ENCODE results near the gene ADCY6. TPM values are rescaled to one million over a fixed set of nuclear protein-coding genes. Genes with fewer than 3 reads are reported as not detected.

The ADCY6 gene
- total RNA-seq, 2 experiments from 2014 or later: 0.05 TPM; not detected in 1

DNA sequence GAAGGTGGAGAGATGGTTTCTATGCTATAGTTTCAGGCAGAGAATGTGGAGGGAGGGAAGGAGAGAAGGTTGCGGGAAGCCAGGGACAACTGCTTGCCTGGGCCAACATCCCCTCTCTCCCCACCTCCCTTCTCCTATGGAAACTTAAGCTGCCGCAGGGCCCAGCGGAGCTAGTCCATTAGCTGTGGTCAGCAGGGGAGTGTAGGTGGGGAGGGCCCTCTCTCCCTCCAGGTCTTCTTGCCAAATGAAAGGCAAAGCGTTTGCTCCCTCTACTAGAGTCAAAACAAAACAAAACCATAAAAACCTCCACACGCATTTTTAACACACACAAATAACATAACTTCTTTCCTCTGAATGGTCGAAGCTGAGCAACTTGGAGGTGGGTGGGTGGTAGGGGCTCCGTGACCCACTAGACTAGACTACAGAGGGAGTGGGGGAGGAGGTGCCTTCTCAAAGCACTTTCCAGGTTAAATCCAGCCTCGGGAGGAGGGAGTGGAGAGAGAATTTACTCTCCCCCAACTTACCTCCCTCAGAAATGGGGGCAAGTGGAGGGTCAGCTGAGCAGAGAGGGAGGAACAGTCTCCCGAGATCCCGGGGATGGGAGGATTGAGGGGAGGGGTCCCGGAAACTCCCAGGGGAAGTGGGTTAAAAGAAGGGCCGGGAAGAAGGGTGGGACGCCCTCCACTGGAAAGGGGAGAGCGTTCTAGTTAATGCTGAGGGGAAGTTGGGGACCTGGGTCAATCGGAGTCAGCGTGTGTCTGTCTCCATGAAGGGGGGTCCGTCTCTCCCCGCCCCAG is 24.8 kb upstream of the ADCY6 start:
- CTCF ChIA-PET: interaction anchor here (0.7 to 4.6 kb wide), 10 partner anchors 9 to 144 kb away, joined by 3 to 44 read pairs (median 6); partner anchors contain the start of genes ARF3 and DDX23
- DNase-seq: no peak
- Mint-ChIP-seq H3K9me3 (no peaks in the 10 kb centered on the region), H3K27me3 (peaks cover 17% of the 10 kb centered on the region), H3K4me1 (peaks cover 35% of the 10 kb centered on the region), H3K27ac (peak overlapping the region; percentile 47), H3K4me3 (peak overlapping the region; percentile 98), H3K36me3 (ENCODE audit: low read depth) (no peaks in the 10 kb centered on the region)
- POLR2A ChIA-PET: interaction anchor here (0.6 to 4.2 kb wide), 3 partner anchors 12 to 132 kb away, joined by 3 to 24 read pairs (median 15); partner anchors contain the start of gene KANSL2

- Mint-ChIP-seq H3K9me3 (no peaks in the 10 kb centered on the region), H3K4me1 (peaks cover 27% of the 10 kb centered on the region), H3K27ac (no peak overlapping the region), H3K36me3 (ENCODE audit: low read depth) (no peaks in the 10 kb centered on the region), H3K4me3 (no peak overlapping the region), H3K27me3 (peaks cover 13% of the 10 kb centered on the region)
- no peak for DNase-seq
- POLR2A ChIA-PET: interaction anchor here (0.6 to 1.0 kb wide), 2 partner anchors 37 to 170 kb away, joined by 3 read pairs; no protein-coding TSS in a partner anchor
- CTCF ChIA-PET: interaction anchor here (1.2 to 4.6 kb wide), 3 partner anchors 11 to 59 kb away, joined by 3 to 32 read pairs (median 8); no protein-coding TSS in a partner anchor
These were observed 23.5 kb upstream of the ADCY6 start for GRCh38 chr12:48812389-48812788.

DNA sequence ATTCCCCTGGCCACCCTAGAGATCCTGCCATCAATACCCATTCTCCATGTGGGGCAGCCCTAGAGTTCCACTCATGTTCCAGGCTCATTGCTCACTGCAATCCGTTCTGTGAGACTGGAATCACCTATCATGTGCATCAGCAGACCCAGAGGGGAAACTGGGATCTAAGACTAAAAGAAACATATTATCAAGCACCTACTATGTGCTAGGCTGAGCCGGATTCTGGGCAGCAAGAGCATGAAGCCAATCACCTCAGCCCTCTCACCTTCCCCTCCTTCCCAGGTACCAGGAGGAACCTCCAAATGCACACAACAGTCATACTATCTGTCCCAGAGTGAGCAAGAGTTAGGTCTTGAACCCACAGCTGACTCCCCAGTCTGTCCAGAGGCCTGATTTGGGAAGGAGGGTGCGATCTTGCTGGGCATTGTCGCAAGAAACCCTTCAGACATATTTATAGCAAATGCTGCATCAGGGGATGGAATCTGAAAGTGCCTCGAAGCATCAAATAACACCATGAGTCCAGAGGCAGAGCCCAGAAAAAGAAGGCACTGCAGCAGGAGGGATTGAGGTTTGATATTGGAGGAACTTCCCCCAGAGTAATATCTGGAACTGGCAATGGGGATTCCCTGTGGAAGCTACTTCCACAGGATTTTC is 22.7 kb upstream of the ADCY6 start:
- Mint-ChIP-seq H3K27ac (no peak overlapping the region), H3K4me1 (peaks cover 19% of the 10 kb centered on the region), H3K4me3 (no peak overlapping the region), H3K36me3 (ENCODE audit: low read depth) (no peaks in the 10 kb centered on the region), H3K9me3 (no peaks in the 10 kb centered on the region), H3K27me3 (peaks cover 4% of the 10 kb centered on the region)
- ChIA-PET CTCF (interaction anchor here (0.9 to 4.6 kb wide), 3 partner anchors 16 to 269 kb away, joined by 5 to 32 read pairs (median 8); no protein-coding TSS in a partner anchor), POLR2A (no interaction called here)
- DNase-seq: no peak

- no peaks in the 10 kb centered on the region for H3K9me3 Mint-ChIP-seq
- H3K36me3 Mint-ChIP-seq (ENCODE audit: low read depth): no peaks in the 10 kb centered on the region
- H3K27ac Mint-ChIP-seq: no peak overlapping the region
- ChIA-PET CTCF (interaction anchor here (0.9 to 2.6 kb wide), 2 partner anchors 57 to 268 kb away, joined by 5 to 8 read pairs; no protein-coding TSS in a partner anchor), POLR2A (no interaction called here)
- no peak for DNase-seq
- peaks cover 14% of the 10 kb centered on the region for H3K4me1 Mint-ChIP-seq
- no peaks in the 10 kb centered on the region for H3K27me3 Mint-ChIP-seq
- H3K4me3 Mint-ChIP-seq: no peak overlapping the region
These were observed 22.1 kb upstream of the ADCY6 start for GRCh38 chr12:48810903-48811431.

DNA sequence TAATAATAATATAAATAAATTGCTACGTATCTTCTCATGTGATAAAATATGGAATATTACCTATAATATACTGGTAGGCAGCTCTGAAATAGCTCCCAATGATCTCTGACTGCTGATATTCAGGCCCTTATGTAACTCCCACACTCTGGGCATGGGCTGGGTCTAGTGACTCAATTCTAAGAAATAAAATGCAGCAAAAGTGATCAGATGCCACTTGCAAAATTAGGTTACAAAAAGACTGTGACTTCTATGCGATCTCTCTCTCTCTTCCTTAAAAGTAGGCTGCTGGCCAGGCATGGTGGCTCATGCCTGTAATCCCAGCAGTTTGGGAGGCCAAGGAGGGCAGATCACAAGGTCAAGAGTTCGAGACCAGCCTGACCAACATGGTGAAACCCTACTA is 19.1 kb upstream of the ADCY6 start:
- Mint-ChIP-seq H3K27ac (no peak overlapping the region), H3K27me3 (peaks cover 3% of the 10 kb centered on the region), H3K4me3 (no peak overlapping the region), H3K36me3 (ENCODE audit: low read depth) (no peaks in the 10 kb centered on the region), H3K4me1 (peaks cover 9% of the 10 kb centered on the region), H3K9me3 (no peaks in the 10 kb centered on the region)
- CTCF ChIA-PET: no interaction called here
- DNase-seq: no peak
- POLR2A ChIA-PET: no interaction called here

GRCh38 chr12:48803675-48804074 is 14.8 kb upstream of the ADCY6 start:
- Mint-ChIP-seq H3K27ac (no peak overlapping the region), H3K4me3 (no peak overlapping the region), H3K9me3 (no peaks in the 10 kb centered on the region), H3K4me1 (peaks cover 6% of the 10 kb centered on the region), H3K27me3 (peaks cover 3% of the 10 kb centered on the region), H3K36me3 (ENCODE audit: low read depth) (no peaks in the 10 kb centered on the region)
- DNase-seq: no peak
- ChIA-PET CTCF (interaction anchor here (1.0 to 2.6 kb wide), 2 partner anchors 11 kb away, joined by 3 to 12 read pairs; no protein-coding TSS in a partner anchor), POLR2A (no interaction called here)

DNA sequence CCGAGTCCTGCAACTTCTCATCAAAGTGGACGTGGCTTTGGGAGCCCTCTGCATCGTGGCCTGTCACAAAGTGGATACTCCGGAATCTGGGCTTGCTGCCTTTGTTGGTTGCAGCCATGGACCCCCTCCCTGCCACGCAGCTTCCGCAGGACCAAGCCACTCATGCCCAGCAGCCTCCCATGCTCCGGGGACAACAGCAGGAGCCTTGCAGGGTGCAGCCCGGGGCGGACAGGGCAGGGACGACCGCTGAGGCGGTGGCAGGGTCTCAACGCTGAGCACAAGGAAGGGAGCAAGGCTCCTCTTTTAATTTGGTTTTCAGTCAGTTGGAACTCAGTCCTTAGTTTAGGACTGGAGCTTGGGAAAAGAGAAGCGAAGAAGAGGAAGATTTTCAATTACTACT is 12.1 kb upstream of the ADCY6 start:
- no peak overlapping the region for H3K27ac Mint-ChIP-seq
- H3K4me3 Mint-ChIP-seq: no peak overlapping the region
- ChIA-PET CTCF (interaction anchor here (0.7 kb wide), 1 partner anchor 53 kb away, joined by 3 read pairs; no protein-coding TSS in a partner anchor), POLR2A (no interaction called here)
- H3K9me3 Mint-ChIP-seq: no peaks in the 10 kb centered on the region
- peaks cover 15% of the 10 kb centered on the region for H3K4me1 Mint-ChIP-seq
- H3K27me3 Mint-ChIP-seq: peaks cover 3% of the 10 kb centered on the region
- no peaks in the 10 kb centered on the region for H3K36me3 Mint-ChIP-seq (ENCODE audit: low read depth)
- no peak for DNase-seq

- H3K27ac Mint-ChIP-seq: no peak overlapping the region
- DNase-seq: no peak
- H3K9me3 Mint-ChIP-seq: no peaks in the 10 kb centered on the region
- H3K27me3 Mint-ChIP-seq: peaks cover 3% of the 10 kb centered on the region
- ChIA-PET POLR2A (no interaction called here), CTCF (no interaction called here)
- peaks cover 16% of the 10 kb centered on the region for H3K4me1 Mint-ChIP-seq
- H3K4me3 Mint-ChIP-seq: no peak overlapping the region
- no peaks in the 10 kb centered on the region for H3K36me3 Mint-ChIP-seq (ENCODE audit: low read depth)
These were observed 11.6 kb upstream of the ADCY6 start for GRCh38 chr12:48800457-48800856.

DNA sequence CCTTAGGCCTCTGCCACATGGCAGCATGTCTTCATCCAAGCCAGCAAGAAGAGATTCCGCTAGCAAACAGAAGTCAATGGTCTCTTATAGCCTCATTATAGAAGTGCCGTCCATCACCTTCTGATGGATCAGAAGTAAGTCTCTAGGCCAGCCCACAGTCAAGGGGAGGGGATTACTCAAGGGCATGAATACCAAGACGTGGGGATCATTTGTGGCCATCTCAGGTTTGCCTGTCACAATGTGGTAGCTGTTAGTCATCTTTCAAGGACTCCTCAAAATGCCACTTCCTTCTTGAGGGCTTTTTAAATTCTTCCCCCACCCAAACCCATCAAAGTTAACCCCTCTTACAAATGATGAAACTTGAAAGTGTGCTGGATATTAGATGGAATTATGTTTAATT is 8.1 kb upstream of the ADCY6 start:
- H3K4me3 Mint-ChIP-seq: no peak overlapping the region
- no peaks in the 10 kb centered on the region for H3K36me3 Mint-ChIP-seq (ENCODE audit: low read depth)
- H3K27me3 Mint-ChIP-seq: peaks cover 7% of the 10 kb centered on the region
- H3K4me1 Mint-ChIP-seq: peaks cover 9% of the 10 kb centered on the region
- H3K9me3 Mint-ChIP-seq: no peaks in the 10 kb centered on the region
- no peak overlapping the region for H3K27ac Mint-ChIP-seq
- POLR2A ChIA-PET: no interaction called here
- DNase-seq: peak; percentile 52
- CTCF ChIA-PET: interaction anchor here (1.0 to 7.8 kb wide), 8 partner anchors 17 to 106 kb away, joined by 3 to 171 read pairs (median 4); no protein-coding TSS in a partner anchor

DNA sequence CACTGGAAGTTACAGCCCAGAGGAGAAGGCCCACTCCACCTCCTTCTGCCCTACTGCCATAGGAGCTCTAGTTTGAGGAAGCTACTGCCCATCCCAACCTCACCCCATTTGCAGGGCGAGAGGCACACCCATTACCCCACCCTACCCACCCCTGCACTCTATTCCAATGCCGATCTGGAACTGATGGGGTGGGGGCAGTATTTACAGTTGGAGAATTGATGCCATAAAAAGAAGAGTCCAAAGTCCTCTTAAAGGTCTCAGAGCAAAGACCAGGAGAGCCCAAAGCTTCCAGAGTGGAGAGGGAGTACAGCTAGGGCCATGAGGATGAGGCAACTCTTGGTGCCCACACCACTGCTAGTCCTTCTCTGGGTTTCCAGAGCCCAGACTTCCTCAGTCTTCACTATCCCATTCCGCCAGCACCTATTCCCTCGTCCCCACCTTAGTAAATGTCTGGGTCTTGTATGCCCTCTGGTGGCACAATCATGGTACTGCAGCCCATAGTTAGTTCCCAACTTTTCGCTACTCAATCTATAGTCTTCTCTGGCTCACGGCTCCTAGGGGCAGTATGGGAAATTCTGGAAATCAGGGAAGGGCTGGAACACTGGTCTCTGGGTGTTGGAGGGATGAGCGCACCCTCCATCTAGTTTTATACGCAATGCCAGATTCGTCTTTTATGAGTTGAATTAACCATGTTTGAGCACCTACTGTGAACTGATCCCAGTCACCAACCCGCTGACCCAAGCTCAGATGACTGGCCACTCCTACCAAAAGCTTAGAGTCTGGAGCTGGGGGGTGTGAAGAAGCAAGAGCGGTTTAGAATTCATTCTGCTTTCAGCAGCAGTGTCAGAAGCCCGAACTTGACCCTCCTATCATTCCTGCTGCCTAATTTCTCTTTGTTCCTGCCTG is 6.9 kb upstream of the ADCY6 start:
- H3K27ac Mint-ChIP-seq: no peak overlapping the region
- peak; percentile 65 for DNase-seq
- ChIA-PET POLR2A (interaction anchor here (1.0 to 2.9 kb wide), 2 partner anchors 23 to 43 kb away, joined by 3 to 9 read pairs; no protein-coding TSS in a partner anchor), CTCF (interaction anchor here (1.0 to 7.8 kb wide), 21 partner anchors 11 to 253 kb away, joined by 3 to 171 read pairs (median 5); partner anchors contain the start of gene DDX23)
- H3K4me3 Mint-ChIP-seq: no peak overlapping the region
- H3K27me3 Mint-ChIP-seq: peaks cover 9% of the 10 kb centered on the region
- H3K9me3 Mint-ChIP-seq: no peaks in the 10 kb centered on the region
- peaks cover 9% of the 10 kb centered on the region for H3K4me1 Mint-ChIP-seq
- H3K36me3 Mint-ChIP-seq (ENCODE audit: low read depth): no peaks in the 10 kb centered on the region

- CTCF ChIA-PET: interaction anchor here (0.7 to 7.8 kb wide), 19 partner anchors 10 to 252 kb away, joined by 3 to 171 read pairs (median 5); partner anchors contain the start of gene DDX23
- H3K27ac Mint-ChIP-seq: no peak overlapping the region
- H3K36me3 Mint-ChIP-seq (ENCODE audit: low read depth): no peaks in the 10 kb centered on the region
- peaks cover 10% of the 10 kb centered on the region for H3K4me1 Mint-ChIP-seq
- no peak for DNase-seq
- H3K4me3 Mint-ChIP-seq: no peak overlapping the region
- no peaks in the 10 kb centered on the region for H3K9me3 Mint-ChIP-seq
- POLR2A ChIA-PET: interaction anchor here (1.0 to 2.9 kb wide), 2 partner anchors 22 to 42 kb away, joined by 3 to 9 read pairs; no protein-coding TSS in a partner anchor
- peaks cover 17% of the 10 kb centered on the region for H3K27me3 Mint-ChIP-seq
These were observed 6.0 kb upstream of the ADCY6 start for GRCh38 chr12:48794870-48795269.

DNA sequence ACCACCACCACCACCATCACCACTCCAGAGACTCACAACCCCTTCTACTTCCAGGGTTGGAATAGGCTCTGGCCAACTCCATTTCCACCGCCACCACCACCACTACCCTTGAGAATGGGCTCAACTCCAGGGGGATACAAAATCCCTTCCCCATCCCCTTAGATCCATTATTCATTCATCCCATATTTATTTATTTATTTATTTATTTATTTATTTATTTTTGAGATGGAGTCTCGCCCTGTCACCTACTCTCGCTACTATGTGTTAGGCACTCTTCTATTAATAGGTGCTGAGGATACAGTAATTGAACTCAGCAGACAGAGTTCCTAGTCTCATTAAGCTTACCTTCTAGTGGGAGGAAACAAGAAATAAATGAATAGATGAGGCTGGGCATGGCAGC is 4.8 kb upstream of the ADCY6 start:
- H3K27ac Mint-ChIP-seq: no peak overlapping the region
- no peaks in the 10 kb centered on the region for H3K9me3 Mint-ChIP-seq
- peaks cover 12% of the 10 kb centered on the region for H3K4me1 Mint-ChIP-seq
- H3K4me3 Mint-ChIP-seq: no peak overlapping the region
- ChIA-PET POLR2A (interaction anchor here (2.9 kb wide), 1 partner anchor 41 kb away, joined by 9 read pairs; no protein-coding TSS in a partner anchor), CTCF (interaction anchor here (1.0 to 7.8 kb wide), 7 partner anchors 9 to 176 kb away, joined by 3 to 171 read pairs (median 10); no protein-coding TSS in a partner anchor)
- H3K36me3 Mint-ChIP-seq (ENCODE audit: low read depth): no peaks in the 10 kb centered on the region
- DNase-seq: no peak
- H3K27me3 Mint-ChIP-seq: peaks cover 21% of the 10 kb centered on the region

Measured in activated CD4-positive, alpha-beta memory T cell treated with anti-CD3 and anti-CD28 coated beads, Interleukin-2, amount 10 ng/mL, durations not matched to agents 7 days and 5 days (primary cell).